Islet of Langerhans (tissue), 1 donor: ENCODE data around the gene WDFY4.

Source experiments
- FAIRE-seq: peaks from one replicate; lab custom pipeline; 2011; peaks lifted over from hg19 to GRCh38; lab: Jason Lieb, UNC

Gene WDFY4

GRCh38 chr10:48817141-48817540 lies 132.5 kb downstream of the WDFY4 start:
- no peak for FAIRE-seq

- no peak for FAIRE-seq
Measured at GRCh38 chr10:48818081-48818480, 133.4 kb downstream of the WDFY4 start.

- no peak for FAIRE-seq
Measured at GRCh38 chr10:48818861-48819520, 134.3 kb downstream of the WDFY4 start.

- no peak for FAIRE-seq
Measured at GRCh38 chr10:48819783-48820182, 135.1 kb downstream of the WDFY4 start.

- FAIRE-seq, result no peak
Measured at GRCh38 chr10:48820231-48820630, 135.6 kb downstream of the WDFY4 start.

- FAIRE-seq, result no peak
Measured at GRCh38 chr10:48820699-48821098, 136.0 kb downstream of the WDFY4 start.

GRCh38 chr10:48821111-48821510 lies 136.4 kb downstream of the WDFY4 start:
- no peak for FAIRE-seq

GRCh38 chr10:48821692-48822091 lies 137.0 kb downstream of the WDFY4 start:
- no peak for FAIRE-seq

- no peak for FAIRE-seq
Measured at GRCh38 chr10:48833674-48834073, 149.0 kb downstream of the WDFY4 start.

- FAIRE-seq, result no peak
Measured at GRCh38 chr10:48834189-48834965, 149.7 kb downstream of the WDFY4 start.

- no peak for FAIRE-seq
Measured at GRCh38 chr10:48835781-48836180, 151.1 kb downstream of the WDFY4 start.

GRCh38 chr10:48836605-48837004 lies 151.9 kb downstream of the WDFY4 start:
- FAIRE-seq, result no peak

- no peak for FAIRE-seq
Measured at GRCh38 chr10:48838834-48839233, 154.2 kb downstream of the WDFY4 start.

- no peak for FAIRE-seq
Measured at GRCh38 chr10:48839809-48840679, 155.4 kb downstream of the WDFY4 start.

- FAIRE-seq, result no peak
Measured at GRCh38 chr10:48842231-48842630, 157.6 kb downstream of the WDFY4 start.

GRCh38 chr10:48843198-48843597 lies 158.5 kb downstream of the WDFY4 start:
- FAIRE-seq, result no peak

- no peak for FAIRE-seq
Measured at GRCh38 chr10:48844616-48845015, 159.9 kb downstream of the WDFY4 start.

GRCh38 chr10:48845512-48845911 lies 160.8 kb downstream of the WDFY4 start:
- no peak for FAIRE-seq

- no peak for FAIRE-seq
Measured at GRCh38 chr10:48847691-48848090, 163.0 kb downstream of the WDFY4 start.

- no peak for FAIRE-seq
Measured at GRCh38 chr10:48856855-48857254, 172.2 kb downstream of the WDFY4 start.

- FAIRE-seq, result no peak
Measured at GRCh38 chr10:48872234-48872633, 187.6 kb downstream of the WDFY4 start.

GRCh38 chr10:48878091-48878490 lies 193.4 kb downstream of the WDFY4 start:
- no peak for FAIRE-seq

GRCh38 chr10:48879451-48879850 lies 194.8 kb downstream of the WDFY4 start:
- FAIRE-seq, result no peak
